Stimulated activated effector memory CD8-positive, alpha-beta T cell treated with anti-CD3 and anti-CD28 coated beads, Interleukin-12 subunit alpha, Interleukin-12 subunit beta, amount 100 ng/mL, for 72 hours (primary cell): ENCODE data around the gene PSMC2.
"Not testable (repeated sequence)": the region's sequence is repeated elsewhere in the genome, so short reads cannot be mapped to it uniquely, and the experiment has no call there.

Experiments
- ATAC-seq: fragments of 150-1000 bp; cut with Tn5 transposase; 2 replicates; pipeline ENCODE4 v1.10.0; 2021
- DNase-seq, 2 donors: peaks; one replicate each; pipeline ENCODE4 v3.0.0; 2021 to 2022; ENCODE audit warnings: low spot score in 2 of 2
- H3K27ac Mint-ChIP-seq: one replicate; pipeline ENCODE4 v1.8.0; 2022; ENCODE audit warnings: mild to moderate bottlenecking, mixed read lengths
- H3K36me3 Mint-ChIP-seq: one replicate; pipeline ENCODE4 v1.8.0; 2022; ENCODE audit warnings: mild to moderate bottlenecking, mixed read lengths
- H3K4me1 Mint-ChIP-seq: one replicate; pipeline ENCODE4 v1.8.0; 2022; ENCODE audit warnings: mixed read lengths
- H3K4me3 Mint-ChIP-seq: one replicate; pipeline ENCODE4 v1.8.0; 2022; ENCODE audit warnings: mild to moderate bottlenecking, mixed read lengths
- H3K9me3 Mint-ChIP-seq: one replicate; pipeline ENCODE4 v1.8.0; 2022; ENCODE audit warnings: mixed read lengths

PSMC2 gene

DNA sequence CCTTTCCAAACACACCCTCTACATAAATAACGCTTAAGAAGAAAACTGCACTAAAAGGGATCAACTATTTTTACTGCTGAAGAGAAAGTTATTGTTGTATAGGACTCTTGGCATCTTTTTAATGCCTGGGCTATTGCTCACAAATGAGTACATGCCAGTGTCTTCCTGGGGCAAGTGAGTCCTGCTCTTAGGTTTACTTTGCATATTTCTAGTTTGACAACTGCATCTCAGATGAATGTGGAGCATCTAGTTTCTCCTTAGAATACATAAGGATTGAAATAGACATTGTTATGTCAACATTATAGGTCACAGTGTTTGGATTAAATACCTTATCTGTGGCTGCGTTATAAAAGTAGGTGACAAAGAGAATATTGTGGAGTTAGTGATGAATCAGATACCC, 44.5 kb downstream of the PSMC2 start:
- Mint-ChIP-seq H3K4me1 (no peaks in the 10 kb centered on the region), H3K36me3 (no peaks in the 10 kb centered on the region), H3K4me3 (no peak overlapping the region), H3K27ac (no peak overlapping the region), H3K9me3 (no peaks in the 10 kb centered on the region)
- ATAC-seq (no peak), DNase-seq (no peak)

DNA sequence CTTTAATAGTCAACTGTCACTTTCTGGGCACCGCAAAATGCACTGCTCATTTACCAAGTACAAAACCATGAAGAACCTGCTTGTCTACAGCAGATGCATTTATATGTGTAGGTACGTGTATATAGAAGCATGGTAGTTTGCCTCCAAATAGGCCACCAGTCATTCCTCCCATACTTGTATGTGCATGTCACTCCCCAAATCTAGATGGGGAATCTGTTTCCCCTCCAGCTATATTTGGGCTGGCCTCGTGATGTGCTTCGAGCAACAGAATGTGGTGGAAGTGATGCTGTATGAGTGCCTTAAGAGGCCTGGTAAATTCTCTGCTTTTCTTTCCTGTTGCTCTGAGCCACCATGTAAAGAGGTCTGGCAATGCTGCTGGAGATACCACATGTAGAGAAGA, 47.1 kb downstream of the PSMC2 start:
- Mint-ChIP-seq H3K27ac (no peak overlapping the region), H3K4me1 (no peaks in the 10 kb centered on the region), H3K36me3 (no peaks in the 10 kb centered on the region), H3K9me3 (no peaks in the 10 kb centered on the region), H3K4me3 (no peak overlapping the region)
- ATAC-seq (no peak), DNase-seq (no peak)

DNA sequence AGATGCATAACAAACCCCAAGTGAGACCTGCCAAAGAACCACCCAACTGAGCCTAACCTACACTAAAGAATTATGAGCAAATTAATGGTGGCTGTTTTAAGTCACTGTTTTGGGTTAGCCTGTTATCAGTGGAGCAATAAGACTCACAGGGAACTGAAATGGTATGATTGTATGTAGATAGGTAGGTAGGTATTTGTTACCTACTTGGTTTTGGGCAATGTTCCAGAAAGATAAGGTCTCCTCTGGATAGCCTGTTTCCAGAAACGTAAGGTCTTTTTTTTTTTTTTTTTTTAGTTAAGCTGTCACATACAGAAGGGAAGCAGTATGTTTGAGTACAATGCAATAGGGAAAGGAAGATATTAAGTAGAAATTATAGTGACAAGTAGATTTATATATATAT, 47.6 kb downstream of the PSMC2 start:
- DNase-seq (no peak), ATAC-seq (no peak)
- H3K36me3 Mint-ChIP-seq = no peaks in the 10 kb centered on the region
- H3K9me3 Mint-ChIP-seq = no peaks in the 10 kb centered on the region
- no peak overlapping the region for H3K27ac Mint-ChIP-seq
- no peaks in the 10 kb centered on the region for H3K4me1 Mint-ChIP-seq
- no peak overlapping the region for H3K4me3 Mint-ChIP-seq

DNA sequence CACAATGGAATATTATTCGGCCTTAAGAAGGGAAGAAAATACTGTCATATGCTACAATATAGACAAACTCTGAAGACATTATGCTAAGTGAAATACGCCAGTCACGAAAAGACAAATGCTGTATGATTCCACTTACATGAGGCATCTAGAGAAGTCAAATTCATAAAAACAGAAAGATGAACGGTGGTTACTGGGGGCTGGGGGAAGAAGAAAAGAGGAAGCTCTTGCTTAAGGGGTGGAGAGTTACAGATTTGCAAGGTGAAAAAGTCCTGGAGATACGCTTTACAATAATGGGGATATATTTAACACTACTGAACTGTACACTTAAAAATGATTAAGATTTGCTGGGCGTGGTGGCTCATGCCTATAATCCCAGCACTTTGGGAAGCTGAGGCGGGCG, 49.0 kb downstream of the PSMC2 start:
- no peak overlapping the region for H3K27ac Mint-ChIP-seq
- DNase-seq = no peak
- H3K9me3 Mint-ChIP-seq = no peaks in the 10 kb centered on the region
- no peak overlapping the region for H3K4me3 Mint-ChIP-seq
- no peaks in the 10 kb centered on the region for H3K4me1 Mint-ChIP-seq
- no peaks in the 10 kb centered on the region for H3K36me3 Mint-ChIP-seq
- ATAC-seq = no peak

DNA sequence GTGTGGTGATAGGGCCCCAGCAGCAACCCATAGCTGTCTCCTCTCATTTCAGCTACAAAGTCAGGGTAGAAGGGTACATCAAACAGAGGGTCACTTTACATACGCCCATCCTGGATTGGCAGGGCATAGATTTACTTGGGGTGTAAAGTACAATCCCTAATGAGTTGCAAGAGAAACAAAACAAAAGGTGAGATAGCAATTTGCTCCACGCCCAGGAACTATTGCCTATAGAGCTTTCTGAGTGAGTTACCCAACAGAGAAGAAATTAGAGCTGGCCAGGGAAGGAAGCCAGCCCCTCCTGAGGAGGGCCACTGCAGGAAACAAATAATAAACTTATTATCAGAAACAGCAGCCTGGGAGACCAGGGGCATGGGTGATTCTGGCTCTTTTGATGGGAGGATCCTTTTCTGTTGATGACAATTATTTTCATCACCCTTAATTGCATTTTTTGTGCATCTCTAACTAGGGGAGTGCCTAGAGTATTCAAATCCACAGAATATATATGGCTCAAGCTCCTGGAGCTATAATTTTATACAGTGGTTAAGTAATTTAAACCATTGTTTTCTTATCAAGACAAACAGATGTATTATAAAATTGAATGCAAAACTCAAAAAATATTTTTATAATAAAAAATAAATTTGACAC, 51.2 kb downstream of the PSMC2 start:
- ATAC-seq (no peak), DNase-seq (no peak)
- no peaks in the 10 kb centered on the region for H3K4me1 Mint-ChIP-seq
- H3K9me3 Mint-ChIP-seq = no peaks in the 10 kb centered on the region
- H3K36me3 Mint-ChIP-seq = no peaks in the 10 kb centered on the region
- H3K27ac Mint-ChIP-seq = no peak overlapping the region
- H3K4me3 Mint-ChIP-seq = no peak overlapping the region

DNA sequence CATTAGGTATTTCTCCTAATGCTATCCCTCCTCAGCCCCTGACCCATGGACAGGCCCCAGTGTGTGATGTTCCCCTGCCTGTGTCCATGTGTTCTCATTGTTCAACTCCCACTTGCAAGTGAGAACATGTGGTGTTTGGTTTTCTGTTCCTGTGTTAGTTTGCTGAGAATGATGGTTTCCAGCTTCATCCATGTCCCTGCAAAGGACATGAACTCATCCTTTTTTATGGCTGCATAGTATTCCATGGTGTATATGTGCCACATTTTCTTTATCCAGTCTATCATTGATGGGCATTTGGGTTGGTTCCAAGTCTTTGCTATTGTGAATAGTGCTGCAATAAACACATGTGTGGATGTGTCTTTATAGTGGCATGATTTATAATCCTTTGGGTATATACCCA, 52.2 kb downstream of the PSMC2 start:
- H3K9me3 Mint-ChIP-seq, H3K4me1 Mint-ChIP-seq, H3K27ac Mint-ChIP-seq, H3K36me3 Mint-ChIP-seq, DNase-seq, ATAC-seq, H3K4me3 Mint-ChIP-seq: not testable (repeated sequence)

DNA sequence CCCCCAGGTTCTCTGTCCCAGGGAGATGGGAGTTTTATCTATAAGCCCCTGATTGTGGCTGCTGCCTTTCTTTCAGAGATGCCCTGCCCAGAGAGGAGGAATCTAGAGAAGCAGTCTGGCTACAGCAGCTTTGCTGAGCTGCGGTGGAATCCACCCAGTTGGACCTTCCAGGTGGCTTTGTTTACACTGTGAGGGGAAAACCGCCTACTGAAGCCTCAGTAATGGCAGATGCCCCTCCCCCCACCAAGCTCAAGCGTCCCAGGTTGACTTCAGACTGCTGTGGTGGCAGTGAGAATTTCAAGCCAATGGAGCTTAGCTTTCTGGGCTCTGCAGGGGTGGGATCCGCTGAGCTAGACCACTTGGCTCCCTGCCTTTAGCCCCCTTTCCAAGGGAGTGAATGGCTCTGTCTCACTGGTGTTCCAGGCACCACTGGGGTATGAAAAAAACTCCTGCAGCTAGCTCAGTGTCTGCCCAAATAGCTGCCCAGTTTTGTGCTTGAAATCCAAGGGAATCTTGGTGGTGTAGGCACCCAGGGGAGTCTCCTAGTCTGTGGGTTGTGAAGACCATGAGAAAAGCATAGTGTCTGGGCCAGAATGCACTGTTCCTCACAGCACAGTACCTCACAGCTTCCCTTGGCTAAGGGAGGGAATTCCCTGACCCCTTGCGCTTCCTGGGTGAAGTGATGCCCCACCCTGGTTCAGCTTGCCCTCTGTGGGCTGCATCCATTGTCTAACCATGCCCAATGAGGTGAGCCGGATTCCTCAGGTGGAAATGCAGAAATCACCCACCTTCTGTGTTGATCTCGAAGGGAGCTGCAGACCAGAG, 58.6 kb downstream of the PSMC2 start:
- H3K9me3 Mint-ChIP-seq, DNase-seq, H3K27ac Mint-ChIP-seq, H3K4me1 Mint-ChIP-seq, ATAC-seq, H3K36me3 Mint-ChIP-seq, H3K4me3 Mint-ChIP-seq: not testable (repeated sequence)

DNA sequence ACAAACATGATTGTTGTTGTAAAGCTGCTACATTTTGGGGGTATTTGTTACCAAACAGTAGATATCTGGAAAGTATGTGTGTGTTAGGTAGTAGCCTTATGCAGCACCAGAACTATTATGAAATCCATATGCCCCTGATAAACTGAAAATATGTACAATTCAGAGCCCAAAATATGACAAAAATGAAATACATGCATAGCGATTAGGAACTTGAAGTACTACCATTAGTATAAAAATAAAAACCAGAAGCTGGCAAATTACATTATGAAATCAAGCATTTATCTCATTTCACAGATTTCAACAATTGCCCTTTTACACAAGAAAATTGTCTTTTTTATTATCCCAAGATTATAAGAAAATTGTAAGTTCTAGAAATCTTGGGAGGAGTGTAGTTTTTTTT, 64.7 kb downstream of the PSMC2 start:
- ATAC-seq (no peak), DNase-seq (no peak)
- no peak overlapping the region for H3K4me3 Mint-ChIP-seq
- H3K4me1 Mint-ChIP-seq = no peaks in the 10 kb centered on the region
- H3K9me3 Mint-ChIP-seq = no peaks in the 10 kb centered on the region
- no peak overlapping the region for H3K27ac Mint-ChIP-seq
- H3K36me3 Mint-ChIP-seq = no peaks in the 10 kb centered on the region

DNA sequence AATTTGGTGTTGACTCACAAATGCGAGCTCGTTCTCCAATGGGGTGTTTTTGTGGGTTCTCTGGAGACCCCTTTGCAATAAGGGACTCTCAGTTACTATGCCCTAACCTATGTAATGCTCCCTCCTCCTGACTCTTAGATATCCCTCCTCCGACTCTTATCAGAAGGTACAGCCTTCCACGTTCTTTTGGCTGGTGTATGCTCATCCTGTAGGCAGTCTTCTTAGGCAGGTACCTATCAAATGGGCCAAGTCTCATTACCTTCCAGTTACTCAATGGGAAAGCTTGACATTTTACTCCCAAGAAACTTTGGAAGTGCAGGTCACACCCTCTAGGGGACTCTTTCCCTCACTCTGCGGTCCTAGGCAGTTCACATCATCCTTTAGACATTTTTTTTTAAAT, 66.0 kb downstream of the PSMC2 start:
- no peak overlapping the region for H3K27ac Mint-ChIP-seq
- H3K4me3 Mint-ChIP-seq = no peak overlapping the region
- DNase-seq (no peak), ATAC-seq (no peak)
- H3K9me3 Mint-ChIP-seq = no peaks in the 10 kb centered on the region
- H3K36me3 Mint-ChIP-seq = no peaks in the 10 kb centered on the region
- H3K4me1 Mint-ChIP-seq = no peaks in the 10 kb centered on the region

DNA sequence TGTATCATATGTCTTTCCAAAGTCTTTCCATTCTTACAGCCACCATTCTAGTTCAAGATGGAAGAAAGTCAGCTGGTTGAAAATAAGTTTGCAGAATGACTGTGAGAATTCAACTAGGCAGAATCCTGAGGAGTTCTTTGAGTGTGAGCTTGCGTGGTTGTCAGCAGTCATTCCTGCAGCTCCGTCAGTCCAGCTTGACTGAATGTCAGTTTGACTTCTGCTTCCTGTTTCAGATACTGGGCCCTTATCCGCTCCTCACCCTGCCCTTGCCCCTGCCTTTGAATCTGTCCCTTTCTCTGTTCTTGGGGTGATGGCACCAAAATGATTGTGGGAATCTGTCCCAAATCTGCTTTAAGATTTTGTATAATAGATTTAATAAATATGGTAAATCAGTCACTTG, 70.8 kb downstream of the PSMC2 start:
- DNase-seq = no peak
- Mint-ChIP-seq H3K9me3 (no peaks in the 10 kb centered on the region), H3K27ac (no peak overlapping the region), H3K36me3 (no peaks in the 10 kb centered on the region), H3K4me1 (no peaks in the 10 kb centered on the region), H3K4me3 (no peak overlapping the region)
- no peak for ATAC-seq
